Stimulated activated naive CD4-positive, alpha-beta T cell (primary cell): ENCODE results near the gene GPRIN1.

Source experiments
- DNase-seq, 6 experiments: peaks; one replicate each; lab custom pipeline; 2025; lab: John Stamatoyannopoulos, UW

Gene GPRIN1

GRCh38 chr5:176643491-176644219 lies 33.7 kb upstream of the GPRIN1 start:
- DNase-seq = no peak

GRCh38 chr5:176642675-176643490 lies 32.9 kb upstream of the GPRIN1 start:
- DNase-seq = no peak

- DNase-seq = no peak
Measured at GRCh38 chr5:176640616-176641015, 30.7 kb upstream of the GPRIN1 start.

GRCh38 chr5:176639981-176640380 lies 30.0 kb upstream of the GPRIN1 start:
- DNase-seq = no peak

GRCh38 chr5:176639208-176639607 lies 29.3 kb upstream of the GPRIN1 start:
- no peak for DNase-seq

- DNase-seq = no peak
Measured at GRCh38 chr5:176638437-176638836, 28.5 kb upstream of the GPRIN1 start.

GRCh38 chr5:176637556-176637955 lies 27.6 kb upstream of the GPRIN1 start:
- no peak for DNase-seq

GRCh38 chr5:176636426-176636825 lies 26.5 kb upstream of the GPRIN1 start:
- no peak for DNase-seq

- DNase-seq = no peak
Measured at GRCh38 chr5:176633598-176633997, 23.6 kb upstream of the GPRIN1 start.

- DNase-seq = no peak
Measured at GRCh38 chr5:176632745-176633144, 22.8 kb upstream of the GPRIN1 start.

GRCh38 chr5:176631383-176632200 lies 21.6 kb upstream of the GPRIN1 start:
- no peak for DNase-seq

- no peak for DNase-seq
Measured at GRCh38 chr5:176630681-176631222, 20.8 kb upstream of the GPRIN1 start.

GRCh38 chr5:176629853-176630680 lies 20.1 kb upstream of the GPRIN1 start, which contains the start of the genes EIF4E1B and SNCB:
Gene EIF4E1B, plus strand, starts transcription at chr5:176630675. Its CDS starts 12,113 bp downstream, at chr5:176642788.
Gene SNCB, minus strand, starts transcription at chr5:176630534. Its CDS starts 880 bp downstream, at chr5:176629654.
- peak in 2 of 6 experiments; percentile 10 to 15 for DNase-seq

- DNase-seq = no peak
Measured at GRCh38 chr5:176629317-176629852, 19.4 kb upstream of the GPRIN1 start.

GRCh38 chr5:176628406-176629228 lies 18.7 kb upstream of the GPRIN1 start:
- DNase-seq = no peak

- no peak for DNase-seq
Measured at GRCh38 chr5:176627582-176627981, 17.6 kb upstream of the GPRIN1 start.

GRCh38 chr5:176626876-176627236 lies 16.9 kb upstream of the GPRIN1 start:
- no peak for DNase-seq

- DNase-seq = no peak
Measured at GRCh38 chr5:176625966-176626875, 16.3 kb upstream of the GPRIN1 start.

- no peak for DNase-seq
Measured at GRCh38 chr5:176625512-176625911, 15.6 kb upstream of the GPRIN1 start.
